ENCODE measurements around the gene TEX29. TPM values are rescaled to one million over a fixed set of nuclear protein-coding genes. Genes with fewer than 3 reads are reported as not detected.

TEX29 gene
- total RNA-seq, 1 experiment from 2014 or later: 0.33 TPM

DNA sequence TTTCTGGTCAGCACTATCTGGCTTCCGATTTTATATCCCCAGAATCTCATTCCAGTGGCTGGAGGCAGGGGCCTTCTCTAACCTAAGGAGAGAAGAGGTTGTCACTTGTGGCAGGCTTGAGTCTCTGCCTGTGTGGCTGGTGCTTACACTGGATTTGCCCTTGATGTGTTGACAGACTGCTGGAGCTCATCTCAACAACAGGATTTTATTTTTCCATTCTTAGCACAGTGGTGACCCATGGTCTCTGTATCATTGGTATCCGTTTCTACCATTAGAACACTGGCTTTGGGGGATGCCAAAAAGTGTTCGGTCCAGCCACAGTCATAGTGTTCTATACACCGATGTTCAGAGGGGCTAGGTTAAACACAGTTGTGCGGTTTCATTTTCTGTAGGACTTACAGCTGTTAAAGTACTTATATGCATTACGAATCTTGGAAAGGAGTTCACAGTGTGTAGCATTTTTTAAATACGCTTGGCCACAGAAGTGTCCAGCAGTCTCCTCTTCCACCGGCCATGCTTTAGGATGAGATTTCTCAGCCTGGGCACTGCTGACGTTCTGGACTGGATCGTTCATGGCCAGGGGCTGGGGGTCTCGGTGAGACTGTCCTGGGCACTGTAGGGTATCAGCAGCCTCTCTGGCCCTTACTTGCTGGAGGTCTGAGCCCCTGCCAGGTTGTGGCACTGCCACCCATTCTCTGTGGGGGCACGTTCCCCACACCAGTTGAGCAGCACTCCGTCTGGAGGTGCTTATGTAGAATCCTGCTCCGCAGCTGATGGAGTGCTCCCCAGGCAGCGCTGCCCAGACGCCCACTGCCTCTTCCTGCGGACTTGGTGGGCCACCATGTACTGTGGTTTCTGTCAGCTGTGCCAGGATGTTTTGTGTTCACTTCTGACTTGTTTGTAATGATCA is 41.4 kb upstream of the TEX29 start:
- H2BK120ac ChIP-seq (ENCODE audit: low read depth, low read length, poor library complexity, severe bottlenecking): no peak overlapping the region
- no peak overlapping the region for H2BK5ac ChIP-seq (ENCODE audit: insufficient read length, low read length)
- Mint-ChIP-seq H3K4me1 (no peaks in the 10 kb centered on the region), H3K27me3 (ENCODE audit: low read depth) (no peaks in the 10 kb centered on the region; the same call in 1 of the 2 replicates), H3K36me3 (ENCODE audit: insufficient read depth in 1 of 3, low read depth in 3 of 3) (peaks cover 17 to 69% (median 68%) of the 10 kb centered on the region in 3 experiments; a peak in 6 of 7 replicates), H3K9me3 (no peaks in the 10 kb centered on the region), H3K4me3 (no peak overlapping the region), H3K27ac (no peak overlapping the region; a peak in 1 of 7 replicates)
- no peak overlapping the region for H3K56ac ChIP-seq (ENCODE audit: insufficient read length, low read depth, low read length)
- no peak overlapping the region for H3T11ph ChIP-seq (ENCODE audit: low read length)
- no peak for DNase-seq
- H2BK20ac ChIP-seq (ENCODE audit: low read depth, low read length, poor library complexity, severe bottlenecking): no peak overlapping the region
- no peaks in the 10 kb centered on the region for H4K20me1 ChIP-seq (ENCODE audit: control insufficient read depth, insufficient read depth, insufficient read length)
- no peak overlapping the region for H3K9ac ChIP-seq (ENCODE audit: extremely low read depth, insufficient read length, low read length)
- H4K8ac ChIP-seq (replicated peaks; ENCODE audit: insufficient read length, low read depth, low read length): no peak overlapping the region
- no peak overlapping the region for H4K5ac ChIP-seq (ENCODE audit: insufficient read length, low read depth, low read length)
- no peaks in the 10 kb centered on the region for H3K4me1 ChIP-seq (ENCODE audit: insufficient read depth, low read length)
- no peak overlapping the region for H4K91ac ChIP-seq (ENCODE audit: insufficient read length, low read depth, low read length)
- H3K4ac ChIP-seq (ENCODE audit: low read depth, low read length): no peak overlapping the region
- no peak overlapping the region for H3K4me2 ChIP-seq (ENCODE audit: insufficient read depth, insufficient read length, low read length)
- H3K23ac ChIP-seq (ENCODE audit: insufficient read length, low read depth, low read length): no peak overlapping the region
- no peak overlapping the region for H2AFZ ChIP-seq (ENCODE audit: low read length)
- no peak overlapping the region for H3K14ac ChIP-seq (ENCODE audit: insufficient read depth, low read length)
- no peak overlapping the region for H2BK12ac ChIP-seq (ENCODE audit: insufficient read length, low read depth, low read length)
- no peak overlapping the region for H2BK15ac ChIP-seq (ENCODE audit: low read depth, low read length)
- no peaks in the 10 kb centered on the region for H3K27me3 ChIP-seq (ENCODE audit: insufficient read depth, low read length)
- TF ChIP-seq, protein P1, sequence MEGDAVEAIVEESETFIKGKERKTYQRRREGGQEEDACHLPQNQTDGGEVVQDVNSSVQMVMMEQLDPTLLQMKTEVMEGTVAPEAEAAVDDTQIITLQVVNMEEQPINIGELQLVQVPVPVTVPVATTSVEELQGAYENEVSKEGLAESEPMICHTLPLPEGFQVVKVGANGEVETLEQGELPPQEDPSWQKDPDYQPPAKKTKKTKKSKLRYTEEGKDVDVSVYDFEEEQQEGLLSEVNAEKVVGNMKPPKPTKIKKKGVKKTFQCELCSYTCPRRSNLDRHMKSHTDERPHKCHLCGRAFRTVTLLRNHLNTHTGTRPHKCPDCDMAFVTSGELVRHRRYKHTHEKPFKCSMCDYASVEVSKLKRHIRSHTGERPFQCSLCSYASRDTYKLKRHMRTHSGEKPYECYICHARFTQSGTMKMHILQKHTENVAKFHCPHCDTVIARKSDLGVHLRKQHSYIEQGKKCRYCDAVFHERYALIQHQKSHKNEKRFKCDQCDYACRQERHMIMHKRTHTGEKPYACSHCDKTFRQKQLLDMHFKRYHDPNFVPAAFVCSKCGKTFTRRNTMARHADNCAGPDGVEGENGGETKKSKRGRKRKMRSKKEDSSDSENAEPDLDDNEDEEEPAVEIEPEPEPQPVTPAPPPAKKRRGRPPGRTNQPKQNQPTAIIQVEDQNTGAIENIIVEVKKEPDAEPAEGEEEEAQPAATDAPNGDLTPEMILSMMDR (conservative IDR thresholded peaks at IDR 0.05): no peak
- no peaks in the 10 kb centered on the region for H3K9me3 ChIP-seq (ENCODE audit: control insufficient read depth, low read depth, low read length)
- H3K79me2 ChIP-seq (ENCODE audit: insufficient read depth, low read length): no peaks in the 10 kb centered on the region
- no CpG with 5 or more reads among the region's 17 CpGs for WGBS (ENCODE audit: extremely low coverage, insufficient read length, low lambda C conversion rate)
- H3K79me1 ChIP-seq (ENCODE audit: insufficient read depth, low read depth, low read length, poor library complexity, severe bottlenecking): no peaks in the 10 kb centered on the region
- no peak overlapping the region for H2AK5ac ChIP-seq (ENCODE audit: insufficient read length, low read length)
- H3K18ac ChIP-seq (ENCODE audit: insufficient read length, low read depth, low read length): no peak overlapping the region
- no peaks in the 10 kb centered on the region for H3K23me2 ChIP-seq (ENCODE audit: insufficient read length, low read depth, low read length, poor library complexity, severe bottlenecking)
- no peak overlapping the region for H3K27ac ChIP-seq (ENCODE audit: insufficient read length, low read depth, low read length)
